Kidney epithelial cell (primary cell): ENCODE data around the gene DMRTC2. TPM values are rescaled to one million over a fixed set of nuclear protein-coding genes. Genes with fewer than 3 reads are reported as not detected.

Experiments used
- DNase-seq: peaks from one replicate; pipeline ENCODE4 v3.0.0-alpha.2; 2010; ENCODE audit warnings: low read depth
- H3K27me3 ChIP-seq: 2 replicates; pipeline ENCODE4 v1.6.0; 2011; ENCODE audit warnings: low read length; ENCODE audit not compliant: control insufficient read depth, insufficient read depth
- H3K36me3 ChIP-seq: 2 replicates; pipeline ENCODE4 v1.5.1; 2011; ENCODE audit warnings: low read length; ENCODE audit not compliant: control insufficient read depth, insufficient read depth
- H3K4me3 ChIP-seq: 2 replicates; pipeline ENCODE4 v1.5.1; 2011; ENCODE audit warnings: low read depth, mild to moderate bottlenecking, control low read depth, low read length
- CTCF ChIP-seq: IDR thresholded peaks from 2 replicates; pipeline ENCODE4 v1.5.1; 2011; ENCODE audit warnings: mild to moderate bottlenecking, moderate library complexity, low read length, control low read depth, inconsistent platforms; ENCODE audit not compliant: insufficient read depth, poor library complexity, severe bottlenecking
- total RNA-seq: library from RNA; depleted of rRNA; stranded (reverse); fragments of >200 nt; gene quantifications from 2 replicates; pipeline ENCODE4 v1.2.3, GENCODE V29; 2015

The DMRTC2 gene
- total RNA-seq, 1 donor from 2014 or later, result not detected

GRCh38 chr19:41893899-41894298 is 49.1 kb downstream of the DMRTC2 start:
- Histone ChIP-seq H3K27me3 (no peaks in the 10 kb centered on the region), H3K36me3 (peaks cover 3% of the 10 kb centered on the region), H3K4me3 (no peak overlapping the region)
- TF ChIP-seq CTCF, result peak; percentile 4
- no peak for DNase-seq

- Histone ChIP-seq H3K27me3 (no peaks in the 10 kb centered on the region), H3K4me3 (no peak overlapping the region), H3K36me3 (peaks cover 1% of the 10 kb centered on the region)
- TF ChIP-seq CTCF, result no peak
- DNase-seq, result no peak
These were observed 49.5 kb downstream of the DMRTC2 start for GRCh38 chr19:41894350-41894749.

GRCh38 chr19:41895745-41896580 is 51.1 kb downstream of the DMRTC2 start:
- TF ChIP-seq CTCF, result peak; percentile 24
- H3K36me3 ChIP-seq, result peaks cover 1% of the 10 kb centered on the region
- H3K27me3 ChIP-seq, result no peaks in the 10 kb centered on the region
- no peak overlapping the region for H3K4me3 ChIP-seq
- no peak for DNase-seq

- DNase-seq, result no peak
- no peak overlapping the region for H3K4me3 ChIP-seq
- no peaks in the 10 kb centered on the region for H3K27me3 ChIP-seq
- H3K36me3 ChIP-seq, result peaks cover 1% of the 10 kb centered on the region
- TF ChIP-seq CTCF, result no peak
These were observed 51.7 kb downstream of the DMRTC2 start for GRCh38 chr19:41896581-41896942.

- no peak for TF ChIP-seq CTCF
- peaks cover 1% of the 10 kb centered on the region for H3K36me3 ChIP-seq
These were observed 52.3 kb downstream of the DMRTC2 start for GRCh38 chr19:41897181-41897580.

GRCh38 chr19:41897820-41898219 is 53.0 kb downstream of the DMRTC2 start:
- DNase-seq, result no peak
- Histone ChIP-seq H3K36me3 (peaks cover 1% of the 10 kb centered on the region), H3K4me3 (no peak overlapping the region), H3K27me3 (no peaks in the 10 kb centered on the region)
- TF ChIP-seq CTCF, result no peak

More at GRCh38 chr19:41897181-41897580, 52.3 kb downstream of the DMRTC2 start:
- Histone ChIP-seq H3K4me3 (no peak overlapping the region), H3K27me3 (no peaks in the 10 kb centered on the region)
- DNase-seq, result no peak
